Activated CD8-positive, alpha-beta T cell treated with anti-CD3 and anti-CD28 coated beads for 36 hours (primary cell): ENCODE data around the gene HEY2. TPM values are rescaled to one million over a fixed set of nuclear protein-coding genes. Genes with fewer than 3 reads are reported as not detected.

Source experiments
- ATAC-seq: fragments of 200-7000 bp; cut with Tn5 transposase; one replicate; pipeline ENCODE4 v1.10.0; 2021; ENCODE audit warnings: mild to moderate bottlenecking, moderate library complexity
- CTCF ChIA-PET: fragments of 350-600 bp; sonication (Branson Sonifier 250); formaldehyde crosslinking; loops from one replicate; lab custom pipeline; 2021; ENCODE audit warnings: antibody characterized with exemption; lab: Charles Lee
- POLR2A ChIA-PET: fragments of 350-600 bp; sonication (Branson Sonifier 250); formaldehyde crosslinking; loops from one replicate; lab custom pipeline; 2021; ENCODE audit warnings: antibody characterized with exemption; lab: Charles Lee
- DNase-seq: peaks from one replicate; pipeline ENCODE4 v3.0.0-alpha.2; 2020
- H3K27ac Mint-ChIP-seq: one replicate; pipeline ENCODE4 v1.8.0; 2021; ENCODE audit warnings: mild to moderate bottlenecking, mixed read lengths
- H3K27me3 Mint-ChIP-seq: one replicate; pipeline ENCODE4 v1.8.0; 2021; ENCODE audit warnings: mixed read lengths
- H3K36me3 Mint-ChIP-seq: one replicate; pipeline ENCODE4 v1.8.0; 2021; ENCODE audit warnings: low read depth, mixed read lengths
- H3K4me1 Mint-ChIP-seq: one replicate; pipeline ENCODE4 v1.8.0; 2021; ENCODE audit warnings: low read depth, mixed read lengths
- H3K4me3 Mint-ChIP-seq: one replicate; pipeline ENCODE4 v1.8.0; 2021; ENCODE audit warnings: mild to moderate bottlenecking, moderate library complexity, mixed read lengths
- H3K9me3 Mint-ChIP-seq: one replicate; pipeline ENCODE4 v1.8.0; 2021; ENCODE audit warnings: mixed read lengths
- intact Hi-C: fragments of 100-400 bp; cut with micrococcal nuclease; formaldehyde crosslinking; loops from one replicate; pipeline ENCODE4 v1.10.0; 2022
- total RNA-seq, 2 experiments: library from RNA; stranded (reverse); gene quantifications; one replicate each; pipeline ENCODE4 v1.2.3, GENCODE V29; 2021
- TF ChIP-seq, protein P1 (sequence below): fragments of 200-600 bp; IDR thresholded peaks from one replicate; pipeline ENCODE4 v1.8.0; 2022; ENCODE audit warnings: antibody characterized with exemption, mild to moderate bottlenecking

Gene HEY2
- total RNA-seq, 2 experiments from 2014 or later, result not detected

DNA sequence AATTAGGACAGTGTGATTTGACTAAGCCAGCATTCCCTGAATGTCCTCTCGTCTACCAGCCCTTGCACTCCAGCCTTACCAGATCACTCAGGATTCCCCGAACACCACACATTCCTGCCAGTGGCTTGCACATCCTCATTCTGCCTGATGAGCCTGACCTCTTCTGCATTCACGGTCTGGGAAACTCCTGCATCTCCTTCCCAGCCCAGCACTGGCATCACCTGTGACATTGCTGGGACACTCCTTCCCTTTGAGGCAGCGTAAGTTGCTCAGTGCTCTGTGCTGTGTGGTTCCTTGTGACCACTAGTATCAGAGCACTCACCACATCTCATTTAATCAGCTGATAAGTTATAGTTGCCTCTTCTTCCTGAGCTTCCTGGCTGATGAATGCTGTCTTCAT lies 58.6 kb downstream of the HEY2 start:
- TF ChIP-seq, protein P1, sequence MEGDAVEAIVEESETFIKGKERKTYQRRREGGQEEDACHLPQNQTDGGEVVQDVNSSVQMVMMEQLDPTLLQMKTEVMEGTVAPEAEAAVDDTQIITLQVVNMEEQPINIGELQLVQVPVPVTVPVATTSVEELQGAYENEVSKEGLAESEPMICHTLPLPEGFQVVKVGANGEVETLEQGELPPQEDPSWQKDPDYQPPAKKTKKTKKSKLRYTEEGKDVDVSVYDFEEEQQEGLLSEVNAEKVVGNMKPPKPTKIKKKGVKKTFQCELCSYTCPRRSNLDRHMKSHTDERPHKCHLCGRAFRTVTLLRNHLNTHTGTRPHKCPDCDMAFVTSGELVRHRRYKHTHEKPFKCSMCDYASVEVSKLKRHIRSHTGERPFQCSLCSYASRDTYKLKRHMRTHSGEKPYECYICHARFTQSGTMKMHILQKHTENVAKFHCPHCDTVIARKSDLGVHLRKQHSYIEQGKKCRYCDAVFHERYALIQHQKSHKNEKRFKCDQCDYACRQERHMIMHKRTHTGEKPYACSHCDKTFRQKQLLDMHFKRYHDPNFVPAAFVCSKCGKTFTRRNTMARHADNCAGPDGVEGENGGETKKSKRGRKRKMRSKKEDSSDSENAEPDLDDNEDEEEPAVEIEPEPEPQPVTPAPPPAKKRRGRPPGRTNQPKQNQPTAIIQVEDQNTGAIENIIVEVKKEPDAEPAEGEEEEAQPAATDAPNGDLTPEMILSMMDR, result no peak
- ATAC-seq, result no peak
- CTCF ChIA-PET, result interaction anchor here (1.2 to 1.3 kb wide), 3 partner anchors 15 to 98 kb away, joined by 3 to 4 read pairs (median 4); partner anchors contain the start of gene NCOA7
- intact Hi-C loops, result no loop called here
- no peak for DNase-seq
- POLR2A ChIA-PET, result interaction anchor here (0.6 to 3.6 kb wide), 3 partner anchors 15 to 29 kb away, joined by 3 to 18 read pairs (median 3); partner anchors contain the start of gene NCOA7
- Mint-ChIP-seq H3K4me3 (no peak overlapping the region), H3K27ac (peak overlapping the region; percentile 36), H3K4me1 (peaks cover 74% of the 10 kb centered on the region), H3K27me3 (no peaks in the 10 kb centered on the region), H3K36me3 (peaks cover 31% of the 10 kb centered on the region), H3K9me3 (no peaks in the 10 kb centered on the region)

GRCh38 chr6:125808591-125808990 lies 59.2 kb downstream of the HEY2 start:
- Mint-ChIP-seq H3K36me3 (peaks cover 30% of the 10 kb centered on the region), H3K4me3 (no peak overlapping the region), H3K4me1 (peaks cover 70% of the 10 kb centered on the region), H3K27ac (no peak overlapping the region), H3K9me3 (no peaks in the 10 kb centered on the region), H3K27me3 (no peaks in the 10 kb centered on the region)
- CTCF ChIA-PET, result no interaction called here
- POLR2A ChIA-PET, result interaction anchor here (0.6 to 1.3 kb wide), 2 partner anchors 14 to 28 kb away, joined by 3 read pairs; no protein-coding TSS in a partner anchor
- ATAC-seq, result no peak
- intact Hi-C loops, result no loop called here
- TF ChIP-seq, protein P1, result no peak
- no peak for DNase-seq

DNA sequence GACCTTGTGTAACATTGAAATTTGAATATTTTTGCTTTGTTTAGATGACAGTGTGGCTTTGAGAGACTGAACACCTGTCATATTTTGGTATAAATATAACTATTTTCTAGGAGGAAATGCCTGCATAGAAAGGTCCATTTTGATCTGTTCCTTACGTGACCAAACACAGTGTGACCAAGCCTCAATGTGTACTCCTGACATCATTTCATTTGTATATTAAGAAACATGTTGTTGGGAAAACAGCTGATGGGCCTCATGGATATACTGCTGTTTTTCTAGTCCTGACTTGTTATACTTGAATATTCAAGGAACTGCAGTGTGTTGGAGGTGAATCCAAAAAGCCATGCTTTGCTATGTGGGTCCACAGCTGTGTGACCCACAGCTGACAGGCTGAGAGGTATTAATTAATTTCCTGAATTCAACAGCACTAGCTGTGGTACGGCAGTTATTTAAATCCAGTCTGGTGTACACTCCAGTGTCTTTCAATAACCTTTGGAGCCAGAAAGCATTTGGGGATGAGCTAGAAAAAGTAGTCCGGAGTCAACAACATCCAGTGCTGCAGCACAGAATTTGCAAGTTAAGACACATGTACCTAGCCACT lies 60.2 kb downstream of the HEY2 start:
- no peak for DNase-seq
- H3K4me1 Mint-ChIP-seq, result peaks cover 65% of the 10 kb centered on the region
- POLR2A ChIA-PET, result interaction anchor here (1.1 kb wide), 2 partner anchors 20 to 28 kb away, joined by 3 to 5 read pairs; no protein-coding TSS in a partner anchor
- ATAC-seq, result no peak
- intact Hi-C loops, result no loop called here
- no peaks in the 10 kb centered on the region for H3K9me3 Mint-ChIP-seq
- H3K27me3 Mint-ChIP-seq, result no peaks in the 10 kb centered on the region
- no peak overlapping the region for H3K4me3 Mint-ChIP-seq
- CTCF ChIA-PET, result interaction anchor here (0.7 to 3.1 kb wide), 2 partner anchors 18 to 142 kb away, joined by 4 to 9 read pairs; partner anchors contain the start of gene NCOA7
- H3K27ac Mint-ChIP-seq, result no peak overlapping the region
- H3K36me3 Mint-ChIP-seq, result peaks cover 27% of the 10 kb centered on the region
- TF ChIP-seq, protein P1, result no peak

- Mint-ChIP-seq H3K4me3 (no peak overlapping the region), H3K27ac (no peak overlapping the region), H3K36me3 (peaks cover 31% of the 10 kb centered on the region), H3K4me1 (peaks cover 67% of the 10 kb centered on the region), H3K9me3 (no peaks in the 10 kb centered on the region), H3K27me3 (no peaks in the 10 kb centered on the region)
- CTCF ChIA-PET, result interaction anchor here (0.7 to 3.1 kb wide), 4 partner anchors 19 to 142 kb away, joined by 3 to 9 read pairs (median 4); partner anchors contain the start of gene NCOA7
- POLR2A ChIA-PET, result interaction anchor here (0.9 kb wide), 1 partner anchor 107 kb away, joined by 3 read pairs; no protein-coding TSS in a partner anchor
- intact Hi-C loops, result no loop called here
- no peak for DNase-seq
- TF ChIP-seq, protein P1, result no peak
- no peak for ATAC-seq
Measured at GRCh38 chr6:125810445-125810844, 61.0 kb downstream of the HEY2 start.

Other genes starting within 250 kb of the HEY2 start
- 10 to 100 TPM; 43.4 to 44.9 TPM for gene NCOA7, start 41.3 kb downstream of the HEY2 start, total RNA-seq
- gene HINT3, start 207.1 kb downstream of the HEY2 start, total RNA-seq, result 1 to 10 TPM; 8.5 to 8.6 TPM
- gene TRMT11, start 236.9 kb downstream of the HEY2 start, total RNA-seq, result 10 to 100 TPM; 41.5 to 49.1 TPM